T follicular helper cell (primary cell): ENCODE results near the gene LIN28B.
"Not testable (repeated sequence)": the region's sequence is repeated elsewhere in the genome, so short reads cannot be mapped to it uniquely, and the experiment has no call there.

Source experiments
- DNase-seq: peaks from one replicate; pipeline ENCODE4 v3.0.0-alpha.2; 2020; ENCODE audit warnings: low read depth

LIN28B gene

DNA sequence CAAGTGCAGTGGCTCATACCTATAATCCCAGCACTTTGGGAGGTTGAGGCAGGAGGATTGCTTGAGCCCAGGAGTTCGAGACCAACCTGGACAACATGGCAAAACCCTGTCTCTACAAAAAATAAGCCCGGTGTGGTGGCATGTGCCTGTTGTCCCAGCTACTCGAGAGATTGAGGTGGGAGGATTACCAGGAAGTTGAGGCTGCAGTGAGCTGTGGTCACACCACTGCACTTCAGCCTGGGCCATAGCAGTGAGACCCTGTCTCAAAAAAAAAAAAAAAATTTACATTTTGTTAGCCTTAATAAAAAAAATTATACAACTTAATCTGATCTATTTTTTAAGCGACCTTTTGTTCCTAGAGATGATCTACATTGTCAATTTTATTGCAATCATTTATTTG, 56.6 kb downstream of the LIN28B start:
- DNase-seq, result not testable (repeated sequence)

DNA sequence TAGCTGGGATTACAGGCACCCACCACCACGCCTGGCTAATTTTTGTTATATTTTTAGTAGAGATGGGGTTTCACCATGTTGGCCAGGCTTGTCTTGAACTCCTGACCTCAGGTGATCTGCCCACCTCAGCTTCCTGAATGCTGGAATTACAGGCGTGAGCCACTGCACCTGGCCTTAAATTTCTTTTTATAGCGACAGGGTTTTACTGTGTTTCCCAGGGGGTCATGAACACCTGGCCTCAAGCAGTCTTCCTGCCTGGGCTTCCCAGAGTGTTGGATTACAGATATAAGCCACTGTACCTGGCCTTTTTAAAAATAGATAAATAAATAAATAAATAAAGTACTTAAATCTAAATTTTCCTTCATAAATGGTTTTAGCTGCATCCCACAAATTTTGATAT, 57.5 kb downstream of the LIN28B start:
- DNase-seq, result no peak

DNA sequence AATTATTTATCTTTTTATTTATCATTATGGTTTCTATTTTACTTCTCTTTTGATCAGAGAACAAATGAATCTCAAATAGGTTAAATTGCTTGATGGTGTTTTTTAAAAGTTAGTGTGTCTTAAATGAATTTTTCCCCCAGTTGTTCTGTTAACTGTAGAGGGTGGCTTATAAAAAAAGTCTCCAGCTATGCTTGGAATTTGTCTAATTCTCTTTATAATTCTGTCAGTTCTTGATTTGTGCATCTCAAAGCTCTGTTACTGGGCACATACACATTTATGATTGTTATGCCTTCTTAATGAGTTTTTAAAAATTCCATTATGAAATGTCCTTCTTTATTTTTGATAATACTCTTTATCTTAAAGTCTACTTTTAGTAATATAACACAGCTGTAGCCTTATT, 58.0 kb downstream of the LIN28B start:
- DNase-seq, result no peak

DNA sequence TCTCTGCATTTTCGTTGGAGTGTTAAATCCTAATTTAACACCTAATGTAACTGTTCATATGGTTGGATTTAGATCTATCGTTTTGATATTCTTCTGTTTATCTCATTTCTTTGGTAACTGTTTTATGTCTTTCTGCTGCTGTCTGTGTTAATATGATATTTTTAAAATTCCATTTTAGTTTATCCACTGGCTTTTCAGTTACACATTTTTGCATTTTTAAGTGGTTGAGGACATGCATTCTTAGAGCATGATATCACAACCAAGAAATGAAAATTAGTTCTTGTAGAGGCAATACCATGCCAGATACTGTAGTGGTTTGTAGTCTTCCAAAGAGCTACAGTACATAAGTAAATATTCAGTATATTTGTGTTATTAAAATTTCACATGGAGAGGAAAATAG, 58.6 kb downstream of the LIN28B start:
- DNase-seq, result no peak

DNA sequence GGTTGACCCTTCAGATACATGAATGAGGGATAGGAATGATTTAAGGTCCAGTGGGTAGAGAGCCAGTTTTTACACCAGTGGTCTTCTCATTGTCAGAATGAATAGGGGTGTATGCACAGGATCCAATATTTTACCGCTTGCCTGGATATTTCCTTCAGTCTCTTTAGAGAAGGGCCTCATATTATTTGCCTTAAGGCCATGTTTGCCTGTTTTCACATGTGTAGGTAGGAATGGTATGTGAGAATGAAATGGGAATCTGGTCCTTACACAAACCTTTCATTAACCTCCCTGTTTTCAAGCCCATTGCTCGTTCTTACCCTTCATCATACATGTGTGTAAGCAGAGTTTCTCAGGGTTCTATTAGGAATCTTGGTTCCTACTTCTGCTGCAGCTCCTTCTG, 62.4 kb downstream of the LIN28B start:
- DNase-seq, result no peak

DNA sequence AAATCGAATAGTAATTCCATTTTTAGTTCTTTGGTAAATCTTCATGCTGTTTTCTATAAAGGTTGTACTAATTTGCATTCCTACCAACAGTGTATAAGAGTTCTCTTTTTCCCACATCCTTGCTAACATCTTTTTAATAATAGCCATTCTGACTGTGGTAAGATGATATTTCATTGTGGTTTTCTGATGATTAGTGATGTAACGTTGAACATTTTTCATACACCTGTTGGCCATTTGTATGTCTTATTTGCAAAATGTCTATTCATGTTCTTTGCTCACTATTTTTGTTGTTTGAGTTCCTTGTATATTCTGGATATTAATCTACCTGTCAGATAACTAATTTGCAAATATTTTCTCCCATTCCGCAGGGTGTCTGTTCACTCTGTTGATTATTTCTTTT, 64.5 kb downstream of the LIN28B start:
- no peak for DNase-seq

DNA sequence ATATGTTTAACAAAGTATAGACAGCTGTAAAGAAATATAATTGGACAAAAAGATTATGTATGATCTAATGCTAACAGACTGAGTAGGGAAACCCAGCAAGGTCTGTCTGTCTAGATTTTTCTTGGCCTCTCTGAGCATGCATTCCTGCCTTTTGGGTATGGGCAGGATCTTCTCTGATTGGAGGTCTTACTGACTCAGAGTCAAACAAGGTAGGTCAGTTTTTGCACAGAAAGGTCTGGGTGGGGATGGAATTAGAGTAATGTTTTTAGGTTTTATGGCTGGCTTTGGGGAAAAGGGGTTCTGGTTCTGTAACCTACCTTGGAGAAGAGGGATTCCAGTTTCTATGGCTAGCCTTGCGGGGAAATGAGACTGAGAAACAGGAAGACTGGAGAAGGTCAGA, 65.5 kb downstream of the LIN28B start:
- DNase-seq, result no peak

DNA sequence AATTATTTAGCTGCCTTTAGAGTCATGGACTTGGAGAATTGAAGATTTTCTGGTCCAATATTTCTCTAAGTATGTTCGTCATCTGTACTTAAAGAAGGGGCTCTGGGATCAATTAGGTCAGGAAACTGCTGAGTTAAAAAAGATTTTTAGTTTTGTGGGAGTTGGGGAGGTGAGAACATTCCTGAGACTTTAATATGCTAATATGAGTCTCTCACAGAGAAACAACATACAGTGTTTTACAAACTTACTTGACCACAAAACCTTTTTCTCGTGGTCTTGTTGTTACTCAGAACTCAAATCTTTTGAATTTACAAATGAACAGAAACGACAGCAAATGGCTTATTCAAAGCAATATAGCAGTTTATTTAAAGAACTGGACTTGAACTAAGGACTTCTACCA, 67.9 kb downstream of the LIN28B start:
- DNase-seq, result no peak

DNA sequence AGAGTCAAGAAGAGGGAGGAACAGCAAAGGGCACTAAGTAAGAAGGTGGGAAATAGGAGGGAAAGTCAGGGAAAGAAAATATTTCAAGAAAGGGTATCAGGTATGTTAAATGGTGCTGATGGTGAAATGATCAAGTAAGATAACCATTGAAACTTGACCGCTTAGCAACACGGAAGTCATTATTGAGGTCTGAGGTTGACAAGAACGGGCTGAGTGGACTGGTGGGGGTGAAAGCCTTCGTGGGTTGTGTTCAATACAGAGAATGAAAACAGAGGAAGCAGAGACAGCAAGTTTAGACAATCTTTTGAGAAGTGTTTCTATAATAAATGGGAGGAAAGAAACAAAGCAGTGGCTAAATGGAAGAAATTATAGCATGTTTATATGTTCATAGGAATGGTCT, 72.0 kb downstream of the LIN28B start:
- no peak for DNase-seq

DNA sequence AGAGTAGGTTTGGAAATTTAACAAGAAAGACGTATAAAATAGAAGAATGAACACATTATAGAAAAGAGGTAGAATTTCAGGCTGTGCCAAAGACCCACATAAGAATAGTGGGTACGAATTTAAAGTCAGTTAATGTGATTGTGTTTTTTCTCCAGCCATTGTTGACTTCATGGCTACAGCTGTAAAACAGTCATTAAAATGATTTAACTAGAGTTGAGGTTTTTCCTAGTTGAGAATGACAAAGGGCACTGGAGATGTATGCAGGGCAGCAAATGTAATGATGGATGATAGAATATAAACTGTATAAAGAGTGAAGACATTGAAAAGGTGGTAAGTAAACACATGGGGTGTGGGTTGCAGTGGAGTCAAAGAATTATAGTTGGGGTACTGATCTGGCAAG, 72.7 kb downstream of the LIN28B start:
- DNase-seq, result no peak

DNA sequence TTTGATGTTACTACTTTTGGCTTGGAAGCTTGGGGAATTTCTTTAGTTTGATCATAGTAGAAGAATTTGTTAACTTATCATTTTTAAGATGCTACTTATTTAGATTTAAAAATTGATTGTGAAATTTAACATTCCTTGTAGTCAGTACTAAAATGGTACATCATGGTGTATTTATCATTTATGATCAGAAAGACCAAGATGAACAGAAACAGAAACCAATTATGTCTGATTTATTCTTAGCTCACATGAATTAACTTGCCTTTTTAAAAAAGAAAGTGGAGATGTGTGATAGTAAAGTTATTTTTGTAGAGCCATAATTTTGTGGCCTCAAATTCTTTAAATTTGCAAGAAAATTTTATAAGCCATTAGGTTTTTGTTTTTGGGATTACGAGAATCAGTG, 77.6 kb downstream of the LIN28B start:
- no peak for DNase-seq

DNA sequence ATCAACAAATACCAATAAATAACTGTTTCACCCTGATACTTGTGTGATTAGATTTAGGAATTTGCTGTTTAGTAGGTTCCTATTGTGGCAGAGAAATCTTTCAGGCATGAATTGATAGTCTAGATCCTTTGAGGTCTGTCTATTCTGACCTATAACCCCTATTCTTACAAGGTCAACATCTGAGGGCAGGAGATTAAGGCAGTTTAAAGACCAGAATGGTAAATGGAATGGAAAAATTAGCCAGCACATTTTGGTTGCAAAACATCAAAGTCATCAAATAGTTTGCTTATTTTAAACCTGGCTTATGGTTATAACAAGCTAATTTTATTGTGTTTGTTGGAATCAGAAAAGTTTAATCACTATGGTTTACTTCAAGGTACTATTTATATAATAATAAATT, 78.4 kb downstream of the LIN28B start:
- no peak for DNase-seq

DNA sequence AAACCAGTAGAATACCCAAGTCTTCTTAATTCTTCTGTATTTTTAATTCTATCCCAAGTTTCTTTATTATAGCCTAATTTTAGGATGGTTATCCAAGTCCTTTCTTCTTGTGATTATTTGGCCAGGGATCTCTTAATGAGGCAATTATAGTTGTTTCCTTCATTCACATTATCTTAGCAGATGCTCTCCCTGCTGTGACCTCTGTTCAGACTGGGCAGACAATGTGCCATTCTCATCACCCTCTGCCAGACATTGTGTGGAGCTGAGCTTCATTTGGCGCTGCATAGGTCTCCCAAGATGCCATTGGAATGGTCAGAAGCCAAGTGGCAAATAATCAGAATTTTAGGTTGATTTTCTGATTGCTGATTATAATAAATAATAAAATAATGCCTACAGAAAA, 79.4 kb downstream of the LIN28B start:
- no peak for DNase-seq

DNA sequence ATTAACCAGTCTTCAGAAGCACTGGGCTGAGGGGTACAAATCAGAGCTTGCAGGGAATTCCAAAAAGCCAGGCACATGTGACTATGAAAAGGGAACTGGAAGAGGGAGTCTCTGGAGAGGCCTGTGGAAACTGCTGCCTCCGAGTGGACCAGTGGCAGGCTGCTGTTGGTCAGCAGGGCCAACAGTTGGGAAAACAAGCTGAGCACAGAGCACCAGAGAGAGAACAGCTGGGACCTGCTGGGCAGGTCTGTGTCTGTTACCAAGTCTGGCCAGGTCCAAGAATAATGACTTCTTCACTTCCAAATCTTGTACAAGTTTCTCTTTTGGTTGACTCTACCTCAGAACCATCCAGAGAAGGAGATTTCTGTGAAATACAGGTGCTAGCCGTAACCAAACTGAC, 81.4 kb downstream of the LIN28B start:
- no peak for DNase-seq

DNA sequence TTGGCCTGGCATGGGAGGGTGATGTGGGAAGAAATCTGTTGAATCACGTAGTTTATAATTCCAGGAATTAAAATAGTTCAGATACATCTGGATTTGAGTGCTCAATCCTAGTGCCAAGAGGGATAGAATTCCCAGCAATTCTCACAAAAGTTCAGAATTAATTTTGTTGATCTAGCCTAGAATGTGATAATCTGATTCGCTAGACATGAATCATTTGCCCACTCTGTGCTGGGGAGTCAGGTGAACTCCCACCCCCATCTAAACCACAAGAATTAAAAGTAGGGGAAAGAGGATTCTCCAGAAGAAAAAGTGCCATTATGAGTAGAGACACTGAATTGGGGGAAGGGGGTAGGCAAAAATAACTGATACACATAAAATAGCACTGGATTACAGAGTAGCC, 85.0 kb downstream of the LIN28B start:
- DNase-seq, result no peak

DNA sequence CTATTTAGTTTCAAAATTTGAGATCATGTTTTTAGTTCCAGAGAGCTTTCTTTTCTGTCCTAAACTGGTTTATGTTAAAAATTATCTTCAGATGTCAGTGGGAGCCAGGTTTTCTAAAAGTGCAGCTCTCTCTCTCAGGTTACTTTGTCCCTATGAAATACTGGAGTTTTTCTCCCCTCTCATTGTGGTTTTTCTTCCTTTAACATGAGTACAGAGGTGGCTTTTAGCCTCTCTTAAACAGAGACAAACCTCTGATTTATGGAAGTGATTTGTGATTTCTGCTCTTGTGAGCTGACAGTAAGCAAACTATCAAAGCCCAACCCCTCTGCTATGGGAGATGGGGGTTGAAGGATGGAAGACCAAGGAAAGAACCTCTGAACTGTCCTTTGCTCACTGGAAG, 85.7 kb downstream of the LIN28B start:
- no peak for DNase-seq

DNA sequence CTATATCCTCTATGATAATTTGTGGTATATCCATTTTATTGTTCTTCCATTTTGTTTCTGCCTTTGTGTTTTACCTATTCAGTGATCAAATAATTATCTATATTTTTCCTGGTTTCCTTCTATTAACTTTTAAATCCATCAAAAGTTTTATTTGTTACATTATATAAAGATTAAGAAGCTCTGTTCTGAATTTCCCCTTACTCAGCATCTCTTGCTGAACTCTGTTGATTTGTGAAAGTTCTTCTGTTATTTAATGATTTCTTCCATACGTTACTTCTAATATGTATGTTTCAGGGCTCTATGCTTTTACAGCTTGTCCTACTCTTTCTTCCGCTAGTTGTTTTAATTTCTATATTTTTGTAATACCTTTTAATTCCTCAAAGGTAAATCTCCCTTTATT, 87.1 kb downstream of the LIN28B start:
- no peak for DNase-seq

DNA sequence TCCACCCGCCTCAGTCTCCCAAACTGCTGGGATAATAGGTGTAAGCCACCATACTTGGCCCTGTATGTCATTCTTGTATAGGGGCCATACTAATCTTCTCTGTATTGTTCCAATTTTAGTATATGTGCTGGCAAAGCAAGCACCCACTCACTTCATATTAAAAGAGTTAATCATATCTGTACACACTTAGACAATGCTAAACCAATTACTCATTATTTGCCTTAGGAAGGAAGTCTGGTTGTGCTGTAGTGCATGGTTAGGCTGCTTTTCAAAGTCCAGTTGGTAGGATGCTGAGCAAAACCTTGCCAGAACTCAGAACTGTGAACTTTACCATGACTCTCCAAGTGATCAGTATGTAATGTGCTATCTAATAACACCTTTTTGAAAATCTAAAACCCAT, 88.6 kb downstream of the LIN28B start:
- no peak for DNase-seq

DNA sequence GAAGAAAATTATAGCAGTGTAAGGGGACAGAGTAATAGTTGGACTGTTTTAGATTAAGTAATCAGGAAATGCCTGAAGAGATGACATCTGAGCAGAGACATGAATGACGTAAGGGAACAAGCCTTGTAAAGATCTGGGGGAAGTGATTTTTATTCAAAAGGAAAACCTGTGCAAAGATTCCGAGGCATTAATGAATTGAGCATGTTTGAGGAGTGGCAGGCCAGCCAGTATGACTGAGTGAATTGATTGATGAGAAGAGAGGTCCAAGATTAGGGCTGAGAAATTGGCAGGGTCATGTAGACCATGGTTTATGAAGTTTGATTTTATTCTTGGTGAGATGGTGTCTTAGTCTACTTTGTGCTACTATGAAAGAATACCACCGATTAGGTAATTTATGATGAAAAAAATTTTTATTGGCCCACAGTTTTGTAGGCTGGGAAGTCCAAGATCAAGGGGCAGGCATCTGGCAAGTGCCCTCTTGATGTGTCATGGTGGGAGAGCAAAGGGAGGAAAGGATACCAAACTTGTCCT, 95.1 kb downstream of the LIN28B start:
- DNase-seq, result no peak

DNA sequence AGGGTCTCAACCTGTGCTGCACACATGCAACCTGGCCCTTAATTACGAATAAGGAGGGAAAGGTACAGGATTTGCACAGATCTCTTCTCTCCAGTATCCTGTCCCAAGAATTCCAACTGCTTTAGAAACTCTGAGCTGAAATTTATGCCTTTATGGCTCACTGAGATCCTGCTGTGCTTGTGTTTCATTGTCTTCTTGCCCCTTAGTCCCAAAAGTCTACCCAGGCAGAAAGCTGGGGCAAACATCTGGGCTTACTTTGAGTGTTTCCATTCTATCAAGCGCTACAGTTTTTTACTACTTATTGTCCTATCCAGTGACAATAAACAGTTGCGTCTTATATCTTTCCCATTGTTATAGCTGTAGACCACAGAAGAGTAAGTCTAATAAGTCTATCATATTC, 99.7 kb downstream of the LIN28B start:
- no peak for DNase-seq

DNA sequence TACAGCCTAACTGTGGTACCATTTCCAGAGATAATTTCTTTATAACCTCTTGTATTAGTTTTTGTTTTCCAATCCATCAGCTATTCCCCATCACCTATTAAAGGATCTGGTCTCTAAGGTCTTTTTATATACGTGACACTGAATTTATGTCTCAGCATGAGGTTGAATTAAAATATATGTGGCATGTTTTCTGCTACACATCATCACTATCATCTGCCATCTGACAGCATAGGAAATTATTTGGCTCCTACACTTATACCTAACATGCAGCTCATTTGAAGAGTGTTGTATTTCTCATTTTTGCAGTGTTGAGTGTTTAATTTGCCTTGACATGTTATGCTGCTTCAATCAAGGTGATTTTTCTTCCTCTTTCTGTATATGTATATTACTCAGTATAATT, 100.3 kb downstream of the LIN28B start:
- no peak for DNase-seq

DNA sequence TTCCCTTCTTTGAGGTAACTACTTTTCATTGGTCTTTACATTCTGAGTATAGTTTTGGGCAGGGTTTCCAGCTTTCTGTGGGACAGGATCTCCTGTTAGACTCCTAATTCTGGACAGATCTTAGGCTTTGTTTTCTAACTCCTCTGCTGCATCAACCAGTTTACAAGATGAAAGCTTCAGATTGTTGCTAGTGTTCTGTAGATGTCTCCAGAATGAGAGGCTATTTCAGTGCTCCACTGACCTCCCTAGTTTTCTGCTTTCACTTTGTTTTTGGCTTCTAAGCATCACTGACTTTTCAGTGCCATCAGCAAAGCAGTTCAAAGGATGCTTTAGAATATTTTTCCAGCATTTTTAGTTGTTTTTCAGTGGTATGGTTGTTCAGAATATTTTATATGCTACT, 101.4 kb downstream of the LIN28B start:
- DNase-seq, result no peak

DNA sequence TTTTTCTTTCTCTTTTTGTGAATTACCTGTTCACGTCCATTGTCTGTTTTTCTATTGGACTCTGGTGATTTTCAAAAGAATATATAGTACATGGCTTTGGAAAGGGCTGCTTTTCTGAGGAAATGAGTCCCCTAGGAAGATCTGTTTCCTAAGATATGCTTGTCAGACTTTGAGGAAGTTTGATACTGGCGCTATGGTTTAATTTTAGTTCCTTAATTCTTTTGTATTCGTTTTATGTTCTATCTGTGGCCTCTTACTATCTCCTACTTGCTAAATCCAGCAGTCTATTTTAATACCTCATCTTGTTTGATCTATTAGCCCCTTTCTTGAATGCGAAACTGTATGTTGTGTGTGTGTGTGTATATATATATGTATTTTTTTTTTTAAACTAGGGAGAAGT, 101.9 kb downstream of the LIN28B start:
- DNase-seq, result no peak

DNA sequence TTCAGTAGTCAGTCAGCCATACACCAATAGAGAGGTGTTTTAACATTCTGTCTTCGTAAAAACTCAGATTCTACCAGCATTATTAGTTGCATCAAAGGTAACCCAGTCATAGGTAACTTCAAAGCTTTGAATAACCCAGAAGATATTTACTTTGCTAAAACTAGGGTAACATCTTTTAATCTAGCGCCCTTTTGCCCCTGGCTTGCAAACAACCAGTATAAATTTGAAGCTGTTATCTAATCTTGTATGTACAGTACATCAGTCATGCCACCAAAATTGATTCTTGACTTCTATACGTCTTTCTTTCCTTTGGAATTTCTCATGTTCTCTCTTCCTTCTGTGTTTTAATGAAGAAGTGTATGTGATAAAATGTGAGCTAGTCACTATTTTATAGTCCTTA, 109.3 kb downstream of the LIN28B start:
- DNase-seq, result no peak

DNA sequence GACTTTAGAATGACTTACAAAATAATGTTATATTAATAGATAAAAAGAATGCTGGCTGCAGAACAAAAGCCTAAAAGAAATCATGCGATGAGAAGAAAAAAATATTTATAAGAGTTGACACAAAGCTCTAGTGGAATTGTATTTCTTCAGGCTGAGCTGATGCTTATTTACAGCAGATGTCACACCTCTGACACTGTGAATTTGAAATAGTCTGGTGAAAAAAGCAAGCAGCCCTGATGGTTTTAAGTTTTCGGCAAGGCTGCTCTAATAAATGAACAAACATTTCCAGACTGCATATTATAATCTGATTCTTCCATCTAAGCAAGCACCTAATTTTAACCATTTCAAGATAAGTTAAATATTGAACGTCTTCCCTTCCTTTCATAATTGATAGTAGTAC, 109.9 kb downstream of the LIN28B start:
- no peak for DNase-seq
